C4-2B (cell line): Measurements from ENCODE around the gene SLC39A5.

ENCODE experiments used
- H3K27ac ChIP-seq: fragments of 450-650 bp; 2 replicates; pipeline ENCODE4 v1.5.1; 2017
- ZFX ChIP-seq: fragments of 450-650 bp; IDR thresholded peaks from 2 replicates; pipeline ENCODE4 v1.6.1; 2017
- TF ChIP-seq, protein P1 (sequence below): fragments of 450-650 bp; conservative IDR thresholded peaks from 2 replicates; pipeline ENCODE4 v1.5.1; 2017; ENCODE audit warnings: mild to moderate bottlenecking

Gene SLC39A5

DNA sequence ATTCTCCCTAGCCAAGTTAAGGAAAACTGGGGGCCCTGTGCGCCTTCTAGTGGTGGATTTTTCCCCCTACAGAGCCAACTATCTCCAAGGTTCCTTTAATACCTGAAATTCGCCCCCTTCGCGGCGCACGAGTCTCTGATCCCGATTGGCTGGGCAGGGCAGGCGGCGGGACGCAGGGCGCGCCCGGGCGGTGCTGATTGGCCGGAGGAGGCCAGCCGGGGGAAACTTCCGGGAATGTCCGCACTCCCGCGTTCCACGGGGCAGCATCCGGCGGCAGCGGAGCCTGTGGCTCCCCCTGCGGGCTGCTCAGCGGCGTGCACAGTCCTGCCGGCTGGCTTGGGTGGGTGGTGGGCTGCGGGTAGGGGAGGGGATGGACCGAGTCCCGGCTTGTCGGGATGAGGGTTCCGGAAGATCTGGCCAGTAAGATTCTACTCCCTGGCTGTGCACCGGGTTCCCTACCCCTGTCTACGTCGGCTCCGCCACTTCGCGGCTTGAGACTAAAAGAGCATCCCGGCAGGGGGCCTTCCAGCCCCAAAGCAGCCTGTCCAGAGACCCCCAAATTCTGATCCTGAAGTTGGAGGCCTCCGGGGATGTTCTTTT is 5.6 kb upstream of the SLC39A5 start, which contains the start of gene NABP2:
TSS of gene NABP2 (plus strand) at position 241 of the 600 bp plus-strand sequence. CDS start 515 bp downstream, outside the sequence.
- peak within 1 kb of the TSS; percentile 93 for H3K27ac ChIP-seq
- TF ChIP-seq, protein P1, sequence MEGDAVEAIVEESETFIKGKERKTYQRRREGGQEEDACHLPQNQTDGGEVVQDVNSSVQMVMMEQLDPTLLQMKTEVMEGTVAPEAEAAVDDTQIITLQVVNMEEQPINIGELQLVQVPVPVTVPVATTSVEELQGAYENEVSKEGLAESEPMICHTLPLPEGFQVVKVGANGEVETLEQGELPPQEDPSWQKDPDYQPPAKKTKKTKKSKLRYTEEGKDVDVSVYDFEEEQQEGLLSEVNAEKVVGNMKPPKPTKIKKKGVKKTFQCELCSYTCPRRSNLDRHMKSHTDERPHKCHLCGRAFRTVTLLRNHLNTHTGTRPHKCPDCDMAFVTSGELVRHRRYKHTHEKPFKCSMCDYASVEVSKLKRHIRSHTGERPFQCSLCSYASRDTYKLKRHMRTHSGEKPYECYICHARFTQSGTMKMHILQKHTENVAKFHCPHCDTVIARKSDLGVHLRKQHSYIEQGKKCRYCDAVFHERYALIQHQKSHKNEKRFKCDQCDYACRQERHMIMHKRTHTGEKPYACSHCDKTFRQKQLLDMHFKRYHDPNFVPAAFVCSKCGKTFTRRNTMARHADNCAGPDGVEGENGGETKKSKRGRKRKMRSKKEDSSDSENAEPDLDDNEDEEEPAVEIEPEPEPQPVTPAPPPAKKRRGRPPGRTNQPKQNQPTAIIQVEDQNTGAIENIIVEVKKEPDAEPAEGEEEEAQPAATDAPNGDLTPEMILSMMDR: peak; percentile 100
- TF ChIP-seq ZFX: no peak

DNA sequence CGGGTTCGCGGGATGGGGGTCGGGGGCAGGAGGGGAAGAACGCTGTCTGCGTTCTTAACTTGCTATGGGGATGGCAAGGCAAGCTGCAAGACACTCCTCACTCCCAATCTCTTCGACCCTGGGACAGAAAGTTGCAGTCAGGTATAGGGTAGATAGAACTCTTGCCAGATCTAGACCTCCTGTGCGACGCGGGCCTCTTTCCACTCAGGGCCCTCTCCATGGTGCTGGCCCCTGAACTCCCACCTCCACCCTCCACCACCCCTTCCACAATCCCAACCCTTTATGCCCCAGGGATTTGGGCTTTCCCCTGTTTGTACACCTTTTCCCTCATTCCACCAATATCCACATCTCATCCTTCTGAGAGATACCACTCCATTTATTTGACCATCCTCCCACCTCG is 4.9 kb upstream of the SLC39A5 start:
- peak overlapping the region; percentile 93 for H3K27ac ChIP-seq
- no peak for TF ChIP-seq ZFX
- TF ChIP-seq, protein P1: no peak

DNA sequence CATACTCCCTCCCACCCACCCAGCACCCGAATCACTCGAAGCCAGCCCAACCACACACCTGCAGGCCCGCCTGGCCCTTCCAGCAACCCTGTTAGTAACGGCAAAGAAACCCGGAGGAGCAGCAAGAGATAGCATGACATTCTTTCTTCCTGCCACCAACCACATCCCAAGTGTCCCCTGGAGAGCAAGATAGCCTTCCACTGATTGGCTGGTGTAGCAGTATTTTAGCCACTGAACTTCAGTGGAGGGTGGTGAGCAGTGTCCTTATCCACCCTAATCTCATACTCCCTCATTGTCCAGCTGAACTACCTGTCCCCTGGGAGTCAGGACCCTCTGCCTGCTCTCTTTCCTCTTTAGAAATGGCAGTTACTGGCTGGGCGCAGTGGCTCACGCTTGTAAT is 769 bp upstream of the SLC39A5 start:
- H3K27ac ChIP-seq: no peak overlapping the region
- TF ChIP-seq, protein P1: no peak
- TF ChIP-seq ZFX: no peak

DNA sequence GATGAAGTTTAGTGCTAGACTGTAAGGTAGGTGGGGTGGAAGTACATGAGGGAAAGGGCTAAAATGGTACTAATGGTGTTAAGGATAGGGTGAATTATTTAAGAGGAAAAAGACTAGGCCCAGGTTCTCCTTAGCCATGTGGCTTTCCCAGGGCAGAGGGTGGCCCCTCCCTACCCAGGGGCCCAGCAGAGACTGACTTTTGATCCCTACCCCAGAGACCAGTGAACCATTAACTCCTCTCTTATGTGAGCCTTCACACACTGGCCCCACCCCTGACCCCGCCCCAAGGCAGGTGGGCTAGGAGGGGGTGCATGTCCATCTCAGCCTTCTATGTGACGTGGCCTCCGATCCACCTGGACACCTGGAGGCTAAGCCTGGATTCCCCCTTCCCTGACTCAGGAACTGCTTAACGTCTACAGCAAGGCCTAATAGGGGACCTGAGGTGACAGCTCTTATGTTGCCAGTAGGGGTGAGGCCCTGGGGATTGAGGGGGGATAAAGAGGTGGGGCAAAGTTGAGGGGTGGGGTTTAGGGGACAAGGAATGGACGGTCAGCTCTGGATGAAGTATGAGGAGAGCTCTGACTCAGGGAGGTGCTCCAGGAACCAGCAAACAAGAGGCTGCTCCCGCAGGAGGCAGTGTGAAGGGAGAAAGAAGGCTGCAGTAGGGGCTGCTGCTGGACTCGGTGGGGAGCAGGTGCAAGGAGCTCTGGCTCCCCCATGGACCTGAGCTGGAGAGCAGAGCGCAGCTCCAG is 757 bp downstream of the SLC39A5 start:
- H3K27ac ChIP-seq: no peak overlapping the region
- TF ChIP-seq, protein P1: no peak
- TF ChIP-seq ZFX: no peak

DNA sequence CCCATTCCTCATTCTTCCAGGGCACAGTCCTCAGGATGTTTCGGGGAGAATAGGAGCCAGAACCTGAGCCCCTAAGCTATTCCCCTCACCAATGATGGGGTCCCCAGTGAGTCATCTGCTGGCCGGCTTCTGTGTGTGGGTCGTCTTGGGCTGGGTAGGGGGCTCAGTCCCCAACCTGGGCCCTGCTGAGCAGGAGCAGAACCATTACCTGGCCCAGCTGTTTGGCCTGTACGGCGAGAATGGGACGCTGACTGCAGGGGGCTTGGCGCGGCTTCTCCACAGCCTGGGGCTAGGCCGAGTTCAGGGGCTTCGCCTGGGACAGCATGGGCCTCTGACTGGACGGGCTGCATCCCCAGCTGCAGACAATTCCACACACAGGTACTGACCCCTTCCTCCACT is 1.3 kb downstream of the SLC39A5 start:
- no peak overlapping the region for H3K27ac ChIP-seq
- TF ChIP-seq ZFX: no peak
- TF ChIP-seq, protein P1: no peak

DNA sequence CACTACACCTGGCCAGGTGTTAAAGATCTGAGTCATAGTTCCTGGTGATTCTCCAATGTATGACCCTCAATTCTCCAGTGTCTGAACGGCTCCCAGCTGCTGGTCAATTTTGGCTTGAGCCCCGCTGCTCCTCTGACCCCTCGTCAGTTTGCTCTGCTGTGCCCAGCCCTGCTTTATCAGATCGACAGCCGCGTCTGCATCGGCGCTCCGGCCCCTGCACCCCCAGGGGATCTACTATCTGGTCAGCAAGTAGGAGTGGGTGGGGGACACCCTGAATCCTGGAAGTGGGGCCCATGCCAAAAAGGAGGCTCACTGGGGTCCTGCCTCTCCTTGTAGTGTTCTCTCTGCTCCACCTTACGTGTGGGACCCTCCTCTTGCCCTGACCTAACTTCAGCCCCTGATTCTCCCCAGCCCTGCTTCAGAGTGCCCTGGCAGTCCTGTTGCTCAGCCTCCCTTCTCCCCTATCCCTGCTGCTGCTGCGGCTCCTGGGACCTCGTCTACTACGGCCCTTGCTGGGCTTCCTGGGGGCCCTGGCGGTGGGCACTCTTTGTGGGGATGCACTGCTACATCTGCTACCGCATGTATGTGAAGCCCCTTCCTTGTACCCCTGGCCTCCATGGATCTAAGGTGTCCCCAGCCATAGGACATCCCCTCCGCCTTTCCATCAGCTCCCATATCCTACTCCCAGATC is 5.0 kb downstream of the SLC39A5 start:
- H3K27ac ChIP-seq: no peak overlapping the region
- TF ChIP-seq, protein P1: no peak
- no peak for TF ChIP-seq ZFX

DNA sequence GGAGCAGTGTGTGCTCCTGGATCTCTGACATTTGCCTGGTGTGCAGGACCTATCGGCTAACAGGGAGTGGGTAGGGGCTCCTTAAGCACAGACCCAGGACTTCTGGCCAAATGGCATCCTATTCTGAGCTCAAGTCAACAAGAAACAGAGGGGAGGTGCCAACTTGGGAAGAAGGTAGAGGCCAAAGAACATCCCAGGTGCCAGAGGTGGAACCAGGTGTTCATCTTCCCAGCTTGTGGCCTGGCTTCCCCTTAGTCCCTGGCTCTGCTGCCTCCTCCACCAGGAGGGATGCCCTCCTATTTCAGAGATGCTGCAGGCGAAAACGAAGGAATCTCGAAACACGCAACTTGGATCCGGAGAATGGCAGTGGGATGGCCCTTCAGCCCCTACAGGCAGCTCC is 6.2 kb downstream of the SLC39A5 start:
- TF ChIP-seq ZFX: no peak
- TF ChIP-seq, protein P1: no peak
- no peak overlapping the region for H3K27ac ChIP-seq
